DMS153 treated with DMSO at 0.1 percent for 48 hours (cell line): ENCODE results near the gene TRPC4.

Experiments
- DNase-seq: peaks from one replicate; lab custom pipeline; 2025; ENCODE audit not compliant: unreplicated experiment; lab: John Stamatoyannopoulos, UW

Gene TRPC4

GRCh38 chr13:37869756-37870488 is at the start of gene TRPC4:
TSS of gene TRPC4 (minus strand) at chr13:37869772. CDS start at chr13:37783333, 86,439 bp downstream.
- peak; percentile 76 for DNase-seq

DNA sequence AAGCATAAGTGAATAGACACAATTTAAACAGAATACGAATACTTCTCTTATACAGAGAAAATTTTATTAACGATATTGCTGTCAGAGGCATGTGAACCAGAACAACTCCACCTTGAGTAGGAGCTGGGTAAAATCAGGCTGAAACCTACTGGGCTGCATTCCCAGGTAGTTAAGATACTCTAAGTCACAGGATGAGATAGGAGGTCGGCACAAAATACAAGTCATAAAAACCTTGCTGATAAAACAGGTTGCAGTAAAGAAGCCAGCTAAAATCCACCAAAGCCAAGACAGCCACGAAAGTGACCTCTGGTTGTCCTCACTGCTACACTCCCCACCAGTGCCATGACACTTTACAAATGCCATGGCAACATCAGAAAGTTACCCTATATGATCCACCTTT is 49.2 kb upstream of the TRPC4 start:
- no peak for DNase-seq

DNA sequence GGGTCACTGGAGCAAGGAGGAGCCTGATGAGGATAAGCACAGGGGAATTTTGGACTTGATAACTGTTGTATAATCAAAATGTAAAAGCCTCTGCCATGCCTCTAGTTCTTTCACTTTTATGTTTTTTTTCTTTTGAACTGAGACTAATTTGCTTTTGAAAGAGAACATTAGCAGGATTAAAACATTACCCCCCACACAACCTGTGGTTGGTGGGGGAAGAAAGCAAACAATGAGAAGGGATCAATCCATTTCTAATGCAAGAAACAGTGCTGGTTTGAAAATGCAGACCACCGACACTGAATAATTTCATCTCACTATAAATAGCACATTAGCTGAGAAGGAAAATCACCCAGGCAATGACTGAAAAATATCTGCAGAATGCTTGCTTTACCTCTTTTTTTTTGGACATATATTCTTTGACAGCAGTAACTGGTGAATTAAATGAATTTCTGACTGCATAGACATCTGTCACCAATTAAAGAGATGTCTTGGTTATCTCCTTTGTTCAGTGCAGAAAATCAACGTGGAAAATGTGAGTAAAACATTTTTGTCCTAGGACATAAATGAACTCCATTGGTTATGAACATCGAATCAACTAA is 48.6 kb upstream of the TRPC4 start:
- no peak for DNase-seq

DNA sequence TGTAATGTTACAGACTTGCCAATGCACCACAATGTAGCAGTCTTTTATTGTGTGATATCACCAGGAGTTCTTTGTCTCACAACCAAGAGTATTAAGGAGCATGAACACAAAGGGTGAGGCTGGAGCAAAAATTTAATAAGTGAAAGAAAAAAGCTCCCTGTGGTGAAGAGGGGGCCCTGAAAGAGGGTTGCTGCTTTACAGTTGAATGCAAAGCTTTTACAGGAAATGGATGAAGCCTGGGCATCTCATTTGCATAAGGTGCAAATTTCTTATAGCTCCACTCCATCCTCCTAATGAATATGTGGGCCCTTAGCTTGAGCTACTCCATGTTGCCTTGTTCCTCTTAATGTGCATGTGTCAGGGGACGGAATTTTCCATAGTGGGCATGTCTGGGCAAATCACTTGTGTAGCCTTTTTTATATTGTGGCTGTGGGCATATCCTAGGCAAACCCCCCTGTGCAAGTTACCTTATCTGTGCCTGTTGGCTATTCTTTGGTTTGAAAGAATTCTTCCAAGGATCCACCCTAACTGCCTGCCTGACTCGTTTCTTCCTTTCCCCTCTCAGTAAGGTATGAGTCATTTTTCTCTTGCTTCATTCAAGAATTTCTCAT is 45.3 kb upstream of the TRPC4 start:
- DNase-seq: no peak

GRCh38 chr13:37910790-37911189 is 41.2 kb upstream of the TRPC4 start:
- no peak for DNase-seq

DNA sequence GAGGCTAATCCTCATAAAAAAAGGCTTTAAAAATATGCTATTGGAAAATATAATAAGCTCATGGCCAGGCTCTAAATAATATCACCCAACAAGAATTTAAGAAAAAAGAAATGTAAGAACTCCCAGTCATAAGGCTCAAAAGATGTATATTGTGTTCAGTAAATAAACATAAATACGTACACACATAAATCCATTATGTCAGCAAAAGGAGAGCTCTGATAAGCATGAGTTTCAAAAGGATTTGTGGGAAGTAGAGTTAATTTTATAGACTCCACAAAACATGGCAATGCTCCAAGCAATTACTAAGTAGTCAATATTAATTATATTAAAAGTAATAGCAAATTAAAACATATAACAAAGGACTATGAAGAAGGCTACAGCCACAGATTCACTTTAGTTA is 37.3 kb upstream of the TRPC4 start:
- no peak for DNase-seq

DNA sequence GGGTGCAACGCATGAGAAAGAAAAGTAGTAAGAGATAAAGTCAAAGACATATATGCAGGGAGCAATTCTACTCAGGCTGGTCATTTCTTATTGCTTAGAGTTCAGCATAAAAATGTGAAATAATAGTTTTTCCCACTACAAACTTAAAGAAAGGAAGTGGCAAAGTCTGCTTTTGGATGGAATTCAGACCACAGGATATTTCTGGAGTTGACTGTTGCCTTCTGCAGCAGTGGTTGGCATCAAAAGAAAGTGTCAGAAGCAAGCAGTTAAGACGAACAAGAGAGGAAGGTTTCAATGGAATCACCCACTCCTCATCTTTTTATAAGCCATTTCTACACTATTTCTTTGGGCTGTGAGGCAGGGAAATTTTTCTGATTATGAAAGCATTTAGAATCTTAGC is 36.2 kb upstream of the TRPC4 start:
- no peak for DNase-seq

GRCh38 chr13:37899753-37900152 is 30.2 kb upstream of the TRPC4 start:
- DNase-seq: no peak

GRCh38 chr13:37893321-37893720 is 23.7 kb upstream of the TRPC4 start:
- DNase-seq: no peak

GRCh38 chr13:37889820-37890219 is 20.2 kb upstream of the TRPC4 start:
- DNase-seq: no peak

DNA sequence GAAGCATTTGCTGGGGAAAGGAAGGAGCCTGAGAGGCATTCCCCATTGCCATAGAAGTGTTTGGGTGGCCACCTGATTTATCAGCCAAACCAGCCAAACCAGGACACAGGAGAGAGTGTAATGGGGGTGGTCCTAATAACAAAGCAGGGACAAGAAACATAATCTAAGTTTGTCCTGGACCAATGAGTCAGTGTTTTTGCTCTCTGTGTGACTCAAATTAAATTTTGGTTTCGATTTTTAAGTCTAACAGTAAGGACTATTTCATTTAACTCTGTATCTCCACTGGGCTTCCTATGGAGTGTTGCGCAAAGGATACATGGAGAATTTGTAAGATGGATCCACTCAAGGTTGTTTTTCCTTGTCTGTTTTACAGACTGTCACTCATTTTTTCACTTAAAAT is 19.5 kb upstream of the TRPC4 start:
- DNase-seq: no peak

GRCh38 chr13:37886879-37887278 is 17.3 kb upstream of the TRPC4 start:
- no peak for DNase-seq

DNA sequence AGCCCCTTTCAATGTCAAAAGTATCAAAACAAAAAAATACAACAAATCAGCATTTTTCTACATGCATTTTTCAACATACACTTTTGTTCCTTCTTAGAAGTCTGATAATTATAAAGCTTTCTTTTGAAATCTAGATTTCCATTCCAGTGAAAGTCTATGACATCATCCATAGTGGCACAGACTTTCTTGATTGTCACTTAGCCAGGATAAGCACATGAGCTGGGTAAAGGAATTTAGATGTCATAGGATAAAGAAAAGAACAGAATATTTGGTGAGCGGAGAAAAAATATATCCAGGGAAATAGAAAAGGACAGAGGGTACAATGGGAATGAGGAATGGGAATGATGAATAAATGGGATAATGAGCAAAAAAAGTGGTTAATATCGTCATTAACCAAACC is 15.1 kb upstream of the TRPC4 start:
- no peak for DNase-seq

DNA sequence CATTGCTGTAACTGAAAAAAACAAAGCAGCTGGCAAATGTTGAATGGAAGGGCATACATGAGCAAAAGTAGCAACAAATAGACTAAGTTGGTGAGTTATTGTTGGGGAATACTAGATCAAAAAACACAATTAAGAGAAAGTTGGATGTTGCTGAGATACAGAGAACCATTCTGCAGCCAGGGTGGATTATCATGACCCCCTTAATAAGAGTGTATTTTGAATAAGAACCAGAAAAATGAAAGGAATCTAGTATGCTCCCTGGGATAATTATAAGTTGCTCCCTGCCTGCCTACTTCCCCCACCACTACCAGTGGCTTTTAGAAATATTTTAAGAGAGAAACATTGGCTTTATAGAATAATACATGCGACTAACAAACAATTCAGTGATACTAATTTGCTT is 14.5 kb upstream of the TRPC4 start:
- no peak for DNase-seq

DNA sequence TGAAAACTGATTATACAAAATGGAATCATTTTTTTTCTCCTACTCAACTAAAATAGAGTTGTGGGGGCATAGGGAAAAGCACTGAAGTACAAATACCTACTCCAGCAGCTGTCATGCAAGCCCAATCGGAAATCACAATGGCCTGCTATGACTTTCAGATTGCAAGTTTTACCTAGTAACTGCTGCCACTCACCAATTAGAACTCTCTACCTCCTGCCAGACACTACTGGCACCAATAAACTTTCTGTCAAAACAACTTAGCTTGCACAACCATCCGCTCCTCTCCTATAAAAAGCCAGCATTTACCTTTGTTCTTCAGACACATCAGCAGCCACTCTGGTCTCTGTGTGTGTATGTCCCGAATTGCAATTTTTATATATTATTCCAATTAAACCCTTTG is 9.3 kb upstream of the TRPC4 start:
- DNase-seq: no peak

DNA sequence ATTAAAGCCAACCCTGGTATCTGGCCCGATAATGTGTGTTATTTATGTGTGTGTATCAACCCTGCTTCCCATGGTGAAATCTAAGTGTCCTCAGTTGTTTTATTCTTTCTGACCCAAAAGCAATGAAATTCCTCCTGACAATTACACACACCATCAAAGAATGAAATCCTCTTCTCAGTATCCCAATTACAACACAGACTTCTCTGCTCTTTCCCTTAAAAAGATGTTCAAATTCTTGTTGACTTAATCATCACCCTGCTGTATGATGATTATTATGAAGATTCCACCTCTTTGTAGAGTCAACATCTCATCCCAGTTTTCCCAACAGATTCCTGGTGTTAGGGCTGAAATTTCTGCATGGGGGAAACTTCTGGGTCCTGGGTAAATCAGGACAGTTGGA is 8.9 kb upstream of the TRPC4 start:
- no peak for DNase-seq

- no peak for DNase-seq
Observed at GRCh38 chr13:37870895-37871550, 1.5 kb upstream of the TRPC4 start.

DNA sequence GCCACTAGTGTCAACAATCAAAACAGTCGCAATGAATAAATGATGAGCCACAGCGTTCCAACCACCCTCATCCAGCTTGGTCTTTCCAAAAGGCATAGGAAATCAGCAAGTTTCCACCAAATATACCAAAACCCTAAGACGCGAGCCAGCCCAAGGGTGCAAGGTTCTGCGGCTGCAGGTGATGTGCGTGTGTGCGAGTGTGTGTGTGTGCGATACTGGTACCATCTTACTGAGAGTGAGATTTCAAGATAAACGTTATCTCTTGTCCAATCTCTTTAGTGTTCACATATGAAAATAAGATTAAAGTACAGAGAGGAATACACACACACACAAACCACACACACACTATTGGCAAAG is 895 bp upstream of the TRPC4 start:
- no peak for DNase-seq

GRCh38 chr13:37869506-37869755 is 141 bp downstream of the TRPC4 start:
- peak; percentile 3 for DNase-seq

- DNase-seq: no peak
Observed at GRCh38 chr13:37868691-37869505, 674 bp downstream of the TRPC4 start.

DNA sequence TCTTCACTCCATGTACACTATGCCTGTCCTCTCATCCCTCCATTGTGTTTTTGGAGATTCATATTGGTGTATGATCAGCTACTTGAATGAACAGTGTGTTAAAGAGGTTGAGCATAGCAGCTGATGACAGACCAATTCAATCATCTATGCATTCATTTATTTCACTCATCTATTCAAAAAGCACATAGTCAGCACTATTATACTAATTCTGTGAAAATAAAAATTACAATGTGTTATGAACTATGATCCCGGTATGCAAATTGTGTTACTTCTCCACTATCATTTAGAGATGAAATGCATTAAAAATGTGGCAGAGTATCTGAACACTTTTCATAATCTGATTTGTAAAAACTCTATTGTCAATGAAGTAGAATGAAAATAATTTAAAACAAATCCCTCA is 5.9 kb downstream of the TRPC4 start:
- DNase-seq: no peak

DNA sequence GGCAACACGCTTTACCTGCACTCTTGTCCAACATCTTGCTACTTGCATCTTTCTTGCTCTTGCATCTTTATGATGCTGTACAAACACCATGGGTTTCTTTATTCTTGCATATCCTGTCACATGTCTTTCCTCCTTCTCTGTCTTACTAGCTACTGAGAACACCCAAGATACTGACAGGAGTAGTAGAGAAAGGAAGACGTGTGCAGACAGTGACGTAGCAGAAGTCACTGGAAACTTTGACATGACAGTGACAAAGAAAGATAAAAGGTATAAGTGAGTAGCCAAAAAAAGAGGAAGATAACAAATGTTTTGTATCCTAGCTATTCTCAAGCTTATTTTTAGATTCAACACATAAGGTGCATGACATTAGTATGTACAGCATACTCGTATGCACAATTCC is 34.2 kb downstream of the TRPC4 start:
- no peak for DNase-seq
